Choroid plexus epithelial cell (primary cell): Measurements from ENCODE around the gene TMPRSS13.

Source experiments
- DNase-seq: peaks from one replicate; pipeline ENCODE4 v3.0.0-alpha.2; 2010; ENCODE audit warnings: low read depth
- H3K4me3 ChIP-seq: 2 replicates; pipeline ENCODE4 v1.5.1; 2011; ENCODE audit warnings: low read depth, mild to moderate bottlenecking, control low read depth, low read length, moderate library complexity
- TF ChIP-seq, protein P1 (sequence below): conservative IDR thresholded peaks from 2 replicates; pipeline ENCODE4 v1.5.1; 2011; ENCODE audit warnings: low read depth, mild to moderate bottlenecking, control low read depth, inconsistent platforms, low read length, moderate library complexity

TMPRSS13 gene

GRCh38 chr11:117871784-117872183, 57.4 kb downstream of the TMPRSS13 start:
- TF ChIP-seq, protein P1, sequence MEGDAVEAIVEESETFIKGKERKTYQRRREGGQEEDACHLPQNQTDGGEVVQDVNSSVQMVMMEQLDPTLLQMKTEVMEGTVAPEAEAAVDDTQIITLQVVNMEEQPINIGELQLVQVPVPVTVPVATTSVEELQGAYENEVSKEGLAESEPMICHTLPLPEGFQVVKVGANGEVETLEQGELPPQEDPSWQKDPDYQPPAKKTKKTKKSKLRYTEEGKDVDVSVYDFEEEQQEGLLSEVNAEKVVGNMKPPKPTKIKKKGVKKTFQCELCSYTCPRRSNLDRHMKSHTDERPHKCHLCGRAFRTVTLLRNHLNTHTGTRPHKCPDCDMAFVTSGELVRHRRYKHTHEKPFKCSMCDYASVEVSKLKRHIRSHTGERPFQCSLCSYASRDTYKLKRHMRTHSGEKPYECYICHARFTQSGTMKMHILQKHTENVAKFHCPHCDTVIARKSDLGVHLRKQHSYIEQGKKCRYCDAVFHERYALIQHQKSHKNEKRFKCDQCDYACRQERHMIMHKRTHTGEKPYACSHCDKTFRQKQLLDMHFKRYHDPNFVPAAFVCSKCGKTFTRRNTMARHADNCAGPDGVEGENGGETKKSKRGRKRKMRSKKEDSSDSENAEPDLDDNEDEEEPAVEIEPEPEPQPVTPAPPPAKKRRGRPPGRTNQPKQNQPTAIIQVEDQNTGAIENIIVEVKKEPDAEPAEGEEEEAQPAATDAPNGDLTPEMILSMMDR: no peak
- no peak overlapping the region for H3K4me3 ChIP-seq
- DNase-seq: no peak

DNA sequence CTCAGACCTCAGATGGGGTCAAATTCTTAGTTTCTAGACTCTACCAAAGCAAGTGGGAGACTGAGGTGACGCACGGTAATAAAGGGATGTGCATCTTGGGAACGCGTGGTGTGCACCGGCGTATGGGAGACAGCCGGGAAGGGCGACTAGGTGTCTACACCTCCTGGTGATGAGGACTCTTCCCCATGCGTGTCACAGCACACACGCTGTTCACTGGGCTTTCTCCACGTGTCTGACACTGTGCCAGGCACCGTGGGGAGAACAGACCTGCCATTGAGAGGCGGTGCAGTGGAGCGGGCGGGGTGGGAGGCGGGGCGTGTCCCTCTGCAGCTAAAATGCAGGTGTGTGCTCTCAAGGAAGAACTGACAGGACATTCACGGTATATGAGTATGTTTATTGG, 58.0 kb downstream of the TMPRSS13 start:
- TF ChIP-seq, protein P1: no peak
- no peak overlapping the region for H3K4me3 ChIP-seq
- DNase-seq: no peak

DNA sequence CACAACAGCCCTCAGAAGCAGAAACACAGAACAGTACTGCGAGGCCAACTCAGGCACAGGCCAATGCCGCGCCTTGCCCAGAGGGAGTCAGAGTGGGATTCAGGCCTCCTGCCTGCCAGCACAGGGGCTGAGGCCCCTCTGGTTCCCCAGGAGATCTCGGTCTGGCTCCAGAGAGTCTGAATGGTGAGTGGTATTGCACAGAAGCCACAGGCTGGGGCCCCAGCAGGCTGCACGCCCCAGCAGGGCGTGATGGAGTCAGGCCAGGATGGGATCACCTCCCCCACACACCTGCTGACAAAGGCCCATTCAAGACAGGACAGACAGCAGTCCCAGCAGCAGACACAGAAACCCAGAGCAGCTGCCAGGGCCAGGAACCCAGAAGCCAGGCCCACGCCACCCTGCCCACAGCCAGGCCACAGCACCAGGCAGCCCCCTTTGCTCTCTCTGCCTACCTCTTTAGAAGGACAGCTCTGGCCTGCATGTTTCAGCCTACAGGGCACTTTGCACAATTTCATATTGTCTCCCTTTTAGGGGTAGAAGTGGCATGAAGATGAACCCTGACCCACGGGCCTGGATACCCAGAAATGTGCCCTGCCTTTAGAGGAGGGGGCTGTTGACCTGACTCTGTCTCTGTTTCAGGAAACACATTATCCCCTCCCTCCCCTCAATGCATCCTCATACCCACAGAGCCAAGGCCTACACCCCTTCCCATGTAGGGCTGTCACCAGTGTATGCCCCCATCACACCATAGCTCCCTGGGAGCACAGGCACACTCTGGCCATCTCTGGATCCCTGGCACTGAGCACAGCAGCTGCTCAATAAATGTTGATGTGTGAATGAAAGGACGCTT, 58.9 kb downstream of the TMPRSS13 start:
- TF ChIP-seq, protein P1: no peak
- no peak for DNase-seq
- H3K4me3 ChIP-seq: no peak overlapping the region

GRCh38 chr11:117869604-117870003, 59.6 kb downstream of the TMPRSS13 start:
- TF ChIP-seq, protein P1: no peak
- H3K4me3 ChIP-seq: no peak overlapping the region
- DNase-seq: no peak

- TF ChIP-seq, protein P1: no peak
- no peak overlapping the region for H3K4me3 ChIP-seq
- DNase-seq: no peak
Measured at GRCh38 chr11:117868815-117869561, 60.2 kb downstream of the TMPRSS13 start.

DNA sequence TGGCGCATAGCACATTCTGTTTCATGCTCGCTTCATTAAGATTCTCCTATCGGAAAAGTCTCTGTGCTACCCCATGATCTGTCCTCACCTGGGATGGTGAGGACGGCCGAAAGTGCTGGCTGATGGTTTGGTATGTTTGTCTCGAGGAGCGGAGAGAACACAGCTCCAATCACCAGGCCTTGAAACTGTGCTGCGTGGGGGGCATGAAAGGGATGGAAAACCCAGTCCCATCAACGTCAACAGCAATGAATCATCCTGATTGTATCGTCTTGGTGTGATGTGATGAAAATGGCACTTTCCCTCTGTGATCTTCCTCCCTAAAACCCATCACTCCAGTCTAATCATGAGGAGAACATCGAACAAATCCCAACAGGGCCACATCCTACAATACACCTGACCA, 61.1 kb downstream of the TMPRSS13 start:
- TF ChIP-seq, protein P1: no peak
- no peak overlapping the region for H3K4me3 ChIP-seq
- DNase-seq: no peak
